PFSK-1 (cell line): ENCODE results near the gene FMNL2.

Source experiments
- POLR2AphosphoS5 ChIP-seq: IDR thresholded peaks from 2 replicates; pipeline ENCODE4 v1.6.1; 2012; ENCODE audit warnings: low read depth, mild to moderate bottlenecking, control low read depth, low read length, moderate library complexity
- REST ChIP-seq, 2 experiments: IDR thresholded peaks; 2 replicates each; pipeline versions ENCODE4 v1.6.1 to v1.8.0; 2011 to 2012; ENCODE audit warnings: low read depth in 2 of 2, low read length in 2 of 2, control low read depth in 1 of 2, inconsistent platforms in 1 of 2, mild to moderate bottlenecking in 1 of 2, moderate library complexity in 1 of 2; ENCODE audit not compliant: insufficient read depth in 1 of 2
- SIN3A ChIP-seq: IDR thresholded peaks from 2 replicates; pipeline ENCODE4 v1.6.1; 2012; ENCODE audit warnings: mild to moderate bottlenecking, low read length, moderate library complexity, borderline replicate concordance; ENCODE audit not compliant: insufficient read depth
- TAF1 ChIP-seq: IDR thresholded peaks from 2 replicates; pipeline ENCODE4 v1.6.1; 2012; ENCODE audit warnings: low read length, control low read depth, borderline replicate concordance; ENCODE audit not compliant: insufficient read depth

- TF ChIP-seq POLR2AphosphoS5 (no peak), SIN3A (no peak), TAF1 (no peak), REST (IDR thresholded peaks at IDR 0.05; ENCODE audit: insufficient read depth in 1 of 2, low read depth in 2 of 2, low read length in 2 of 2) (no peak)
These were observed 265.7 kb downstream of the FMNL2 start for GRCh38 chr2:152600697-152601096.
